ENCODE results near the gene ALAD.
A peak's percentile ranks its signal among the peaks of the same experiment; 100 is the strongest.
"Not testable (repeated sequence)": the region's sequence is repeated elsewhere in the genome, so short reads cannot be mapped to it uniquely, and the experiment has no call there.

ALAD gene

DNA sequence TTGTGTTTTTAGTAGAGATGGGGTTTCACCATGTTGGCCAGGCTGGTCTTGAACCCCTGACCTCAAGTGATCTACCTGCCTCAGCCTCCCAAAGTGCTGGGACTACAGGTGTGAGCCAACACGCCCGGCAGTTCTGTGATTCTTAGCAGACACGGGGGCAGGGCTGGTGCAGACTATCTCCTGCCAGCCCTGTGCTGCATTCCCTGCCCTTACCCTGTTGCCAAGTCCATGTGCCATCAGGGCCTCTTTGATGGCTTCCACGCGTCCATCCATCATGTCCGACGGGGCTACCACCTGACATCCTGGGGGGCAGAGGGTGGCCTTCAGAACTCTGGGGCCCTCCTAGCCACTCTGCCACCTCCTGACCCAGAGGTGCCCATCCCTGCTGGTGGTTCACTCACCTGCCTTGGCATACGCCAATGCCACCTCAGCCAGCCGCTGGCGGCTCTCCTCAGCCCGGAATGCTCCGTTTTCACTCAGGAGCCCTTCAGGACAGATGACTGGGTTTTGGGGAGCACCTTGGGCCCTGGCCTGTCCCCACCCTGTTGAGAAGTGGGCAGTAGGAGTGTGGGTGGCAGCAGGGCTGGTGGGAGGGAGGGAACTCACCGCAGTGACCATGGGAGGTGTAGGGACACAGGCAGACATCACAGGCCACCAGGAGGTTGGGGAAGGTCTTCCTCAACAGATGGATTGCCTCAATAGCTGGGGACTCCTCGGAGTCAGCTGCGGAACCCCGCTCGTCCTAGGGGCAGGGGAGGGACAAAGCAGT, 10.7 kb downstream of the ALAD start:
- H3K36me3 Mint-ChIP-seq = peaks cover 14% of the 10 kb centered on the region
- no peak overlapping the region for H3K27ac Mint-ChIP-seq
- CTCF ChIA-PET = no interaction called here
- no peaks in the 10 kb centered on the region for H3K4me1 Mint-ChIP-seq
- H3K9me3 Mint-ChIP-seq = no peaks in the 10 kb centered on the region
- no peak overlapping the region for H3K4me3 Mint-ChIP-seq
- no peak for DNase-seq
- no peaks in the 10 kb centered on the region for H3K27me3 Mint-ChIP-seq

- CTCF ChIA-PET = no interaction called here
- Mint-ChIP-seq H3K9me3 (no peaks in the 10 kb centered on the region), H3K36me3 (peaks cover 14% of the 10 kb centered on the region), H3K4me1 (no peaks in the 10 kb centered on the region), H3K4me3 (no peak overlapping the region), H3K27me3 (no peaks in the 10 kb centered on the region), H3K27ac (no peak overlapping the region)
- DNase-seq = no peak
Observed at GRCh38 chr9:113389451-113389850, 11.6 kb downstream of the ALAD start.

DNA sequence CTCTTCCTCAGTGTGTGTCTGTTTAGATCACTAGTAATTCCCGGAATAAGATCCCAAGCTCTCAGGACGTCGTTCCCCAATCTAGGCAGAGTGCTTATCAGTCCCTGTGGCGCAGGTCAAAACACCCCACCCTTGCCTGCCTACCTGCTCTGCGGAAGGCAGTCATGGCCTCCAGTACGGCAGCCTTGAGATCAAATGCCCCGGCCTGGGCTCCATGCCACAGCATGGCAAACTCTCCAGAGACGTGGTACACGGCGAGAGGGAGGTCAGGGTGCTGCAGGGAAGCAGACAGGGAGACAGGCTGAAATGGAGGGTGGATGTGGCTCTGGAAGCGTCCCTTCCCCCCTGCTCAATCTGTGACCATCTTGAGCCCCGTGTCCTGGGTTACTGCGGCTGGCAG, 12.3 kb downstream of the ALAD start:
- H3K4me3 Mint-ChIP-seq = no peak overlapping the region
- H3K4me1 Mint-ChIP-seq = no peaks in the 10 kb centered on the region
- no peaks in the 10 kb centered on the region for H3K27me3 Mint-ChIP-seq
- CTCF ChIA-PET = no interaction called here
- no peaks in the 10 kb centered on the region for H3K9me3 Mint-ChIP-seq
- peaks cover 14% of the 10 kb centered on the region for H3K36me3 Mint-ChIP-seq
- H3K27ac Mint-ChIP-seq = no peak overlapping the region
- no peak for DNase-seq

DNA sequence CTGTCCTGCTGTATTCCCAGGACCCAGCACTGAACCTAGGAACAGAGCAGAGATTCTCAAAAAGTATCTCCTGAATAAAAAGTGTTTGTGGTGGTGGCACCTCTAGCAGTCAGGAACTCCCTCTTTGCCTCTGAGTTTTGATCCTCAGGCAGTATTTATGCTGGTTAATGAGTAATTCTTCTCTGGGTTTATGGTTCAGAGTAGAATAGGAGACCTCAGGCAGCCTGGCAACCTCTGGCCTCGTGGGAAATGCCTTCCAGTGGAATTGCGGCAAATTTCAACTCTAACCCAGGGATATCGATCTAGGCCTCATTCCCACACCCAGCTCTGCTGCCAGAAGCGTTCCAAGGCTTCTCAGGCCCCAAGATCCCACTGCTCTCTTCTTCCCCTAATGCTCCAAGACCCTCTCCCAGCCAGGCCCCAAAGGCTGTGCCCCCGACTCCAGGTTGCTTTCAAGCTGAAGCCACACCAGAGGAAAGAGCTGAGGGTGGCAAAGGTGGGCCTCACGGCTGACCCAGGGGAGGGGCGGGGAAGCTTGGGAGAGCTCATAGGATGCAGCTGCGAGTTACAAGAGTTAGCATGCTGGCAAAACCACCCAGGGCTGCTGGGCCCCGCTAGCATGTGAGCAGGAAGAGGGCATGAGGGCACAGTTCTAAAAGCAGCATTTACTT, 13.4 kb downstream of the ALAD start:
- H3K4me3 Mint-ChIP-seq = no peak overlapping the region
- DNase-seq = no peak
- H3K4me1 Mint-ChIP-seq = no peaks in the 10 kb centered on the region
- no peaks in the 10 kb centered on the region for H3K27me3 Mint-ChIP-seq
- no peaks in the 10 kb centered on the region for H3K9me3 Mint-ChIP-seq
- peaks cover 10% of the 10 kb centered on the region for H3K36me3 Mint-ChIP-seq
- H3K27ac Mint-ChIP-seq = no peak overlapping the region
- CTCF ChIA-PET = no interaction called here

DNA sequence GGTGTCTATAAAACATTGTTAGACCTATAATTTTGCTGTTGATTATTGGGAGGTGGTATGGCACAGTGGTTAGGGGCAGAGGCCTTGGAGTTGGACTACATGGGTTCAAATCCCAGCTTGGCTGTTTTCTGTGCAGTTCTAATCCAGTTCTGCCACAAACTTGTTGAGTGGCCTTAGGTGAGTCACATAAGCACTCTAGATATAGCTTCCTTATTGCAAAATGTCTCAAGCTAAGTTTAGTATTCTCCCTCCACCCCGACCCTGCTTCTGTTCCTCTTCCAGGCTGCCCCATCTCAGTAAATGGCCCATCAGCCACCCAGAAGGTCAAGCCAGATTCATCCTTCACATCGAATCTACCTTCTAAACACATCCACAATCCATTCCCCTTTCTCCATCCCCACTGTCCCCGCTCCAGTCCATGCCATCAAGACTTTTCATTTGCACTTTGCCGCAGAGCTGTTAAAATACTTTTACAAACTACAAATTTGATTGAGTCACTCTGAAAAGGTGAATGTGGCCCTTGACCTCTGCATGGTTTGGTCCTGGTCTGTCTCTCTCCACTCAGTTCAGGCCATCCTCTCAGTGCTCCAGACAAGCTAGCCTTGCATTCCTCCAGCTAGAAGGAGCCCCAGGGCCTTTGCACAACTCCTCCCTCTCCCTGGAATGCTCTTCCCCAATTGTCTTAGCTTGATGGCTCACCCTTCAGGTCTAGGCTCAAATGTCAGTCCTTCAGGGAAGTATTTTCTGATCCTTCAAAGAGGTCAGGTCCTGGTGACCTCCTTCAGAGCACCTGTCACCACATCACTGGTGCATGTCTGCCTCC, 14.3 kb downstream of the ALAD start:
- Mint-ChIP-seq H3K27ac (no peak overlapping the region), H3K36me3 (peaks cover 6% of the 10 kb centered on the region), H3K27me3 (no peaks in the 10 kb centered on the region), H3K4me3 (no peak overlapping the region), H3K4me1 (no peaks in the 10 kb centered on the region), H3K9me3 (no peaks in the 10 kb centered on the region)
- CTCF ChIA-PET = interaction anchor here (2.0 kb wide), 1 partner anchor 16 kb away, joined by 4 read pairs; no protein-coding TSS in a partner anchor
- DNase-seq = no peak

GRCh38 chr9:113381909-113382411, 19.1 kb downstream of the ALAD start:
- Mint-ChIP-seq H3K27ac (no peak overlapping the region), H3K4me1 (peaks cover 2% of the 10 kb centered on the region), H3K4me3 (no peak overlapping the region), H3K36me3 (peaks cover 2% of the 10 kb centered on the region), H3K9me3 (no peaks in the 10 kb centered on the region), H3K27me3 (peaks cover 9% of the 10 kb centered on the region)
- no peak for DNase-seq
- CTCF ChIA-PET = no interaction called here

DNA sequence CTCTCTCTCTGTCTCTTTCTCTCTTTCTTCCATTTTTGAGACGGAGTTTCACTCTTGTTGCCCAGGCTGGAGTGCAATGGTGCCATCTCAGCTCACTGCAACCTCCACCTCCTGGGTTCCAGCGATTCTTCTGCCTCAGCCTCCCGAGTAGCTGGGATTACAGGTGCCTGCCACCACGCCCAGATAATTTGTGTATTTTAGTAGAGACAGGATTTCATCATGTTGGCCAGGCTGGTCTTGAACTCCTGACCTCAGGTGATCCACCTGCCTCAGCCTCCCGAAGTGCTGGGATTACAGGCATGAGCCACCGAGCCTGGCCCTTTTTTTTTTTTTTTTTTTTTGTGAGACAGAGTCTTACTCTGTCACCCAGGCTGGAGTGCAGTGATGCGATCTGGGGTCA, 19.6 kb downstream of the ALAD start:
- H3K36me3 Mint-ChIP-seq, H3K27ac Mint-ChIP-seq, H3K4me1 Mint-ChIP-seq, H3K27me3 Mint-ChIP-seq, CTCF ChIA-PET, DNase-seq, H3K4me3 Mint-ChIP-seq, H3K9me3 Mint-ChIP-seq: not testable (repeated sequence)

- no peak for DNase-seq
- no peak overlapping the region for H3K4me3 Mint-ChIP-seq
Observed at GRCh38 chr9:113380869-113381378, 20.2 kb downstream of the ALAD start.

DNA sequence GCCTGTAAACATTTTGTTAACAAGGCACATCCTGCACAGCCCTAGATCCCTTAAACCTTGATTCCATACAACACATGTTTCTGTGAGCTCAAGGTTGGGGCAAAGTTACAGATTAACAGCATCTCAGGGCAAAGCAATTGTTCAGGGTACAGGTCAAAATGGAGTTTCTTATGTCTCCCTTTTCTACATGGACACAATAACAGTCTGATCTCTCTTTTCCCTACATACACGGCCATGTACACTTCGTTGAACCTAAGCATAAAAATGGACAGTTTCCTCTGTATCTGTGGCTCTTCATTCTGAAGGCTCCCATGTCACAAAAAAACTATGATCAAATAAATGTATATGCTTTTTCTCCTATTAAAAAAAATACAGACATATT, 21.3 kb downstream of the ALAD start:
- not testable (repeated sequence) for H3K27ac Mint-ChIP-seq, H3K4me3 Mint-ChIP-seq, H3K4me1 Mint-ChIP-seq, H3K27me3 Mint-ChIP-seq, H3K36me3 Mint-ChIP-seq, DNase-seq, H3K9me3 Mint-ChIP-seq
- CTCF ChIA-PET = interaction anchor here (0.6 kb wide), 1 partner anchor 203 kb away, joined by 3 read pairs; no protein-coding TSS in a partner anchor

More at GRCh38 chr9:113380869-113381378, 20.2 kb downstream of the ALAD start:
- peaks cover 2% of the 10 kb centered on the region for H3K36me3 Mint-ChIP-seq
- H3K27me3 Mint-ChIP-seq = peaks cover 9% of the 10 kb centered on the region
- H3K27ac Mint-ChIP-seq = no peak overlapping the region
- CTCF ChIA-PET = no interaction called here
- peaks cover 2% of the 10 kb centered on the region for H3K4me1 Mint-ChIP-seq
- H3K9me3 Mint-ChIP-seq = no peaks in the 10 kb centered on the region

DNA sequence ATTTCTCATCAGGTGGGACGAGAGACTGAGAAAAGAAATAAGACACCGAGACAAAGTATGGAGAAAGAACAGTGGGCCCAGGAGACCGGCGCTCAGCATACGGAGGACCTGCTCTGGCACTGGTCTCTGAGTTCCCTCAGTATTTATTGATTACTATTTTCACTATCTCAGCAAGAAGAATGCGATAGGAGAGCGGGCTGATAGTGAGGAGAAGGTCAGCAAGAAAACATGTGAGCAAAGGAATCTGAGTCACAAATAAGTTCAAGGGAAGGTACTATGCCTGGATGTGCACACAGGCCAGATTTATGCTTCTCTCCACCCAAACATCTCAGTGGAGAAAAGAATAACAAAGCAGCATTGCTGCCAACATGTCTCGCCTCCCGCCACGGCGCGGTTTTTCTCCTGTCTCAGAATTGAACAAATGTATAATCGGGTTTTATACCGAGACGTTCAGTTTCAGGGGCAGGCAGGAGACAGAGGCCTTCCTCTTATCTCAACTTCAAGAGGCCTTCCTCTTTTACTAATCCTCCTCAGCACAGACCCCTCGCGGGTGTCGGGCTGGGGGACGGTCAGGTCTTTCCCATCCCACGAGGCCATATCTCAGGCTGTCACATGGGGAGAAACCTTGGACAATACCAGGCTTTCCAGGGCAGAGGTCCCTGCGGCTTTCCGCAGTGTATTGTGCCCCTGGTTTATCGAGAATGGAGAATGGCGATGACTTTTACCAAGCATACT, 21.8 kb downstream of the ALAD start:
- not testable (repeated sequence) for H3K27me3 Mint-ChIP-seq, DNase-seq, H3K9me3 Mint-ChIP-seq, H3K4me1 Mint-ChIP-seq, H3K36me3 Mint-ChIP-seq, H3K27ac Mint-ChIP-seq, H3K4me3 Mint-ChIP-seq
- CTCF ChIA-PET = interaction anchor here (0.6 kb wide), 1 partner anchor 729 kb away, joined by 3 read pairs; no protein-coding TSS in a partner anchor

- CTCF ChIA-PET = interaction anchor here (0.9 kb wide), 1 partner anchor 23 kb away, joined by 3 read pairs; no protein-coding TSS in a partner anchor
- DNase-seq = peak; percentile 86
Observed at GRCh38 chr9:113376634-113377567, 24.2 kb downstream of the ALAD start, which contains the start of gene HDHD3. Gene HDHD3 (minus strand): TSS chr9:113376986. CDS start chr9:113374354, 2,632 bp downstream.

DNA sequence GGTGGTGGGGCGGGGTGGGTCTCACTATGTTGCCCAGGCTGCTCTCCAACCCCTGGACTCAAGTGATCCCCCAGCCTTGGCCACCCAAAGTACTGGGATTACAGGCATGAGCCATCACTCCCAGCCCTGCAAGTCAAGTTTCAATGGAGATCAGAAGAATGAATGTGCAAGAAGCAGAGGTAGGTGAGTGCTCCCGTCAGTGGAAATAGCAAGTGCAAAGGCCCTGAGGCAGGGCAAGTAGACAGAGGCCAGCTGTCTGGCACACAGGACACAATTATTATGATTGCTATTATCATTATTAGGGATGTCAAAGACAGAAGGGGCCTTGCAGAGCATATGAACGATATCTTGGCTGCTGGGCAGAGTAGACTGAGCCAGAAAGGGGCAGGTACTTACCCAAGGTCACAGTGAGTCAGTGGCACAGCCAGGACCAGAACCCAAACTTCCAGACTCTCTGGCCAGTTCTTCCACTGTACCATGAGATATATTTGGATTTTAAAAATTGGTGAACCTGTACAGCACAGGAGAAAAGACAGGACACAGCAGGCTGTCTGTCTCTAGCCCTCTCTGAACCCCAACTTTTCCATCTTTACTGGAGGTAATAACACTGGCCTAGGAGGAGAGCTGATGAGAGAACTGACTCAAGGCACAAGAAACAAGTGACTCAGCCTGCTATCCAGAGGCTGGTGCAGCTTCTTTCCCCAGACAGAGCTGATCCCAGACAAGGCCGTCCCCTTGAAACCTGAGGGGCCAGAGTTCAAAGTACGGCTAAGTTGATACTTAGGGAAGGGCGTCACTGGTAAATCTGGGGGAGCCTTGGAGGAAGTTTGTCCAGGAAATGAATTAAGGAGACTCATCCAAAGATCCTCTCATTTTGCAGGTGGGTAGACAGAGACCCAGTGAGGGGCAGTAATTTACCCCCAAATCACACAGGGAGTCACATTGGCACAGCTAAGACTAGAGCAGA, 25.7 kb downstream of the ALAD start:
- CTCF ChIA-PET = interaction anchor here (0.6 to 0.9 kb wide), 2 partner anchors 25 to 29 kb away, joined by 3 read pairs; no protein-coding TSS in a partner anchor
- H3K36me3 Mint-ChIP-seq = peaks cover 4% of the 10 kb centered on the region

More at GRCh38 chr9:113376634-113377567, 24.2 kb downstream of the ALAD start, which contains the start of gene HDHD3:
- Mint-ChIP-seq H3K9me3 (no peaks in the 10 kb centered on the region), H3K4me3 (peak within 1 kb of the TSS; percentile 73), H3K27ac (peak within 1 kb of the TSS; percentile 76), H3K36me3 (peaks cover 4% of the 10 kb centered on the region), H3K4me1 (peaks cover 10% of the 10 kb centered on the region), H3K27me3 (peaks cover 9% of the 10 kb centered on the region)

More for the DNA sequence above, 25.7 kb downstream of the ALAD start:
- H3K4me1 Mint-ChIP-seq = peaks cover 10% of the 10 kb centered on the region
- no peak for DNase-seq
- H3K9me3 Mint-ChIP-seq = no peaks in the 10 kb centered on the region
- H3K27me3 Mint-ChIP-seq = no peaks in the 10 kb centered on the region
- peak overlapping the region; percentile 74 for H3K27ac Mint-ChIP-seq
- H3K4me3 Mint-ChIP-seq = peak overlapping the region; percentile 73

All from activated naive CD4-positive, alpha-beta T cell treated with anti-CD3 and anti-CD28 coated beads, Interleukin-2, amount 10 ng/mL, durations not matched to agents 7 days and 5 days (primary cell).